Ammon's horn (tissue), 1 donor: ENCODE measurements around the gene PTCD2.

Source experiments
- DNase-seq: peaks from one replicate; pipeline ENCODE4 v3.0.0-alpha.2; 2016; ENCODE audit warnings: low spot score

Gene PTCD2

GRCh38 chr5:72319976-72320752 lies at the start of gene PTCD2, which contains the start of gene MRPS27:
TSS of gene PTCD2 (plus strand) at chr5:72320373. CDS start at chr5:72320383, 10 bp downstream.
TSS of gene MRPS27 (minus strand) at chr5:72320240. CDS start at chr5:72320221, 19 bp downstream.
- DNase-seq, result peak; percentile 99

- DNase-seq, result no peak
Observed at GRCh38 chr5:72271702-72272101, 48.5 kb upstream of the PTCD2 start.

GRCh38 chr5:72272398-72272797 lies 47.8 kb upstream of the PTCD2 start:
- DNase-seq, result no peak

- DNase-seq, result no peak
Observed at GRCh38 chr5:72273547-72273946, 46.6 kb upstream of the PTCD2 start.

- DNase-seq, result no peak
Observed at GRCh38 chr5:72276219-72276752, 43.9 kb upstream of the PTCD2 start.

GRCh38 chr5:72280581-72281069 lies 39.5 kb upstream of the PTCD2 start:
- DNase-seq, result peak; percentile 72

GRCh38 chr5:72281430-72281763 lies 38.8 kb upstream of the PTCD2 start:
- DNase-seq, result no peak

GRCh38 chr5:72281764-72282499 lies 38.2 kb upstream of the PTCD2 start:
- no peak for DNase-seq

- DNase-seq, result no peak
Observed at GRCh38 chr5:72282878-72283277, 37.3 kb upstream of the PTCD2 start.

- DNase-seq, result no peak
Observed at GRCh38 chr5:72283358-72283757, 36.8 kb upstream of the PTCD2 start.

GRCh38 chr5:72284559-72285423 lies 35.4 kb upstream of the PTCD2 start:
- peak; percentile 35 for DNase-seq

GRCh38 chr5:72285424-72285821 lies 34.8 kb upstream of the PTCD2 start:
- DNase-seq, result no peak

GRCh38 chr5:72286798-72287197 lies 33.4 kb upstream of the PTCD2 start:
- DNase-seq, result no peak

GRCh38 chr5:72288924-72289323 lies 31.2 kb upstream of the PTCD2 start:
- DNase-seq, result peak; percentile 62

- no peak for DNase-seq
Observed at GRCh38 chr5:72290356-72291133, 29.6 kb upstream of the PTCD2 start.

- DNase-seq, result no peak
Observed at GRCh38 chr5:72291601-72292000, 28.6 kb upstream of the PTCD2 start.

GRCh38 chr5:72292411-72292810 lies 27.8 kb upstream of the PTCD2 start:
- no peak for DNase-seq

- no peak for DNase-seq
Observed at GRCh38 chr5:72293495-72294055, 26.6 kb upstream of the PTCD2 start.

GRCh38 chr5:72294473-72294872 lies 25.7 kb upstream of the PTCD2 start:
- no peak for DNase-seq

- no peak for DNase-seq
Observed at GRCh38 chr5:72295539-72295938, 24.6 kb upstream of the PTCD2 start.

GRCh38 chr5:72296256-72296655 lies 23.9 kb upstream of the PTCD2 start:
- DNase-seq, result no peak
